CD4-positive, alpha-beta T cell treated with Interleukin-15 for 4 hours (primary cell): ENCODE data around the gene ICAM1.

Experiments
- DNase-seq: peaks from one replicate; pipeline ENCODE4 v3.0.0-alpha.2; 2020; ENCODE audit warnings: low spot score

The ICAM1 gene

DNA sequence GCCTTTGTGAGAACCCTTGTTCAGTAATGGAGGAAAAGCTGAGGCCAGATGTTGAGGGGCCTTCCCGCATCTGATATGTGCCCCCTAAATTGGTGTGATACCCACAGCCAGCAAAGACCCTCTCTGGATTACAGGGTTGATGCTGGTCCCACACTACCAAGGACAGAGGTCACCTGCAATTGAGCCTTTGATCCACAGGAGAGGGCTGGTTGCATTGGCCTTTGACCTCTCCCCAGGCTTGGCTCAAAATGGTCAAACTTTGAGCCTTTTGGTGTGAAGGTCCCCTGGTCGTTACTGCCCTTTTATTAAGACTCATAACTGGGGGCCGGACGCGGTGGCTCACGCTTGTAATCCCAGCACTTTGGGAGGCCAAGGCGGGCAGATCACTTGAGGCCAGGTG is 27.3 kb upstream of the ICAM1 start:
- no peak for DNase-seq

GRCh38 chr19:10245189-10245939 is 25.6 kb upstream of the ICAM1 start:
- no peak for DNase-seq

- DNase-seq = no peak
These were observed 24.4 kb upstream of the ICAM1 start for GRCh38 chr19:10246511-10246910.

DNA sequence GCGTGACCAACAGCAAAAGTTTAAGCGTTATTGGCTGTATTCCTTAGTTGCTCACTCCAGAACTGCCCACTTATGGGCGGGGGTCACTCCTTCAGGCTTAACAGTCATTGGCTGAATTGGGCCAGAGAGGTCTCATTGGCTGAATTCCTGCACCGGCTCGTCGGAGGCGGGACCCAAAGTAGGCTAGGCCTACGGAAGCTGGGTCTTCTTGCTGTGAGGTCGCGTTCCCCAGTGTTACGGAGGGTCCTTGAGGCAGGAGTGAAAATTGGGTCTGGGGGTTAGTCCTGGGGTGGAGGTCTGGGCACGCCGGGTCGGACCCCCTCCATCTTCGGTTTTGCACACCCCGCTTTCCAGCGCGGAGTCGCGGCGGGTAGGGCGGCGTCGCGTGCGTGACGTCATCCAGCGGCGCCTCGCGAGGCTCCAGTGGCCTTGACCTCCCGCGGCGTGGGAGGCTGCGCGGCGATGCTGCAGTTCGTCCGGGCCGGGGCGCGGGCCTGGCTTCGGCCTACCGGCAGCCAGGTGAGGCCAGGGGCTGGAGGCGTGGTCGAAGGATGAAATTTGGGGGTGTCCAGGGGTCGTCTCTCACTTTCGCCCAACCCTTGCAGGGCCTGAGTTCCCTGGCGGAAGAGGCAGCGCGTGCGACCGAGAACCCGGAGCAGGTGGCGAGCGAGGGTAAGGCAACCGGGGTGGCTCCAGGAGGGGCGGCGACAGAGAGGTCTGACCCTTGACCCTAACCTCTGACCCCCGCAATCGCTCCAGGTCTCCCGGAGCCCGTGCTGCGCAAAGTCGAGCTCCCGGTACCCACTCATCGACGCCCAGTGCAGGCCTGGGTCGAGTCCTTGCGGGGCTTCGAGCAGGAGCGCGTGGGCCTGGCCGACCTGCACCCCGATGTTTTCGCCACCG is 18.9 kb upstream of the ICAM1 start, which contains the start of gene MRPL4:
MRPL4 (plus strand) TSS at position 423 of the 903 bp plus-strand sequence; CDS start at position 463, 40 bp downstream.
- DNase-seq = peak; percentile 98

- no peak for DNase-seq
These were observed 18.2 kb upstream of the ICAM1 start for GRCh38 chr19:10252707-10253106.

DNA sequence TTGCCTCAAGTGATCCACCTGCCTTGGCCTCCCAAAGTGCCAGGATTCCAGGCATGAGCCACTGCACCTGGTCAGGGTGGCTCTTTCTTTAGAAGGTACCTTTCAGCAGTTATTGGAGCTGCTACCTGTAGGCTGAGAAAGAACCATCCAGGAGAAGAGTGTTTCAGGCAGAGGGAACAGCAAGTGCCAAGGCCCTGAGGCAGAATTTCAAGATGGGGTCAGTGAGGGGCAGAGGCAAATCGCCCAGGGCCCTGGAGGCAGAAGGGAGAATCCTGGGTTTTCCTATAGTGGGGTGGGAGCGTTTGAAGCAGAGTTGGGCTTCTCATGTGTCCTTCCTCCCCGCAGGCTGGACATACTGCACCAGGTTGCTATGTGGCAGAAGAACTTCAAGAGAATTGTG is 16.7 kb upstream of the ICAM1 start:
- no peak for DNase-seq

DNA sequence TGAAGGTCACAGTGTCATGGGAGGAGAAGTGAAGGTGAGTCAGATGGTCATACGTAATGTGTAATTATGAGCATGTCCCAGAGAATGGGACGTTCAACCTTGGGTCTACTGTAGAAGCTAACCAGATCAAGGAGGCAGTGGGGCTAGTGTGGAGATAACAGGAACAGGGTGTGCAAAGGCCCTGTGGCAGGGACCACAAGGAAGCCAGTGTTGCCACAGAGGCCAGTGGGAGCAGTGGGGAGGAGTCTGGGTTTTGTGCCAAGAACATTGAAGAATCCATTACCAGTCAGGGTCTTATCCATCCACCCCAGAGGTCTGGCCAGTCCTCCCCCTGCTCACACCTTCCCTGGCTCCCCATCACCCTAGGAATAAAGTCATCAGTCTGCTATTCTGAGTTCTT is 15.6 kb upstream of the ICAM1 start:
- DNase-seq = no peak

- no peak for DNase-seq
These were observed 14.4 kb upstream of the ICAM1 start for GRCh38 chr19:10256551-10256950.

GRCh38 chr19:10256970-10257615 is 13.8 kb upstream of the ICAM1 start:
- DNase-seq = no peak

- no peak for DNase-seq
These were observed 12.7 kb upstream of the ICAM1 start for GRCh38 chr19:10258080-10258710.

- peak; percentile 92 for DNase-seq
These were observed 11.6 kb upstream of the ICAM1 start for GRCh38 chr19:10259162-10259905.

- peak; percentile 69 for DNase-seq
These were observed 10.8 kb upstream of the ICAM1 start for GRCh38 chr19:10260141-10260584.

GRCh38 chr19:10262771-10263170 is 8.1 kb upstream of the ICAM1 start:
- no peak for DNase-seq

- DNase-seq = no peak
These were observed 4.2 kb upstream of the ICAM1 start for GRCh38 chr19:10266706-10267105.

GRCh38 chr19:10268071-10268470 is 2.8 kb upstream of the ICAM1 start:
- no peak for DNase-seq

GRCh38 chr19:10269333-10270179 is 1.4 kb upstream of the ICAM1 start:
- peak; percentile 89 for DNase-seq

DNA sequence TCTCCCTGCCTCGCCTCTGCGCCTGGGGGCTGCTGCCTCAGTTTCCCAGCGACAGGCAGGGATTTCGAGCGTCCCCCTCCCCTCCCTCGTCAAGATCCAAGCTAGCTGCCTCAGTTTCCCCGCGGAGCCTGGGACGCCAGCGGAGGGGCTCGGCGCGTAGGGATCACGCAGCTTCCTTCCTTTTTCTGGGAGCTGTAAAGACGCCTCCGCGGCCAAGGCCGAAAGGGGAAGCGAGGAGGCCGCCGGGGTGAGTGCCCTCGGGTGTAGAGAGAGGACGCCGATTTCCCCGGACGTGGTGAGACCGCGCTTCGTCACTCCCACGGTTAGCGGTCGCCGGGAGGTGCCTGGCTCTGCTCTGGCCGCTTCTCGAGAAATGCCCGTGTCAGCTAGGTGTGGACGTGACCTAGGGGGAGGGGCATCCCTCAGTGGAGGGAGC is 722 bp upstream of the ICAM1 start:
- peak; percentile 66 for DNase-seq

DNA sequence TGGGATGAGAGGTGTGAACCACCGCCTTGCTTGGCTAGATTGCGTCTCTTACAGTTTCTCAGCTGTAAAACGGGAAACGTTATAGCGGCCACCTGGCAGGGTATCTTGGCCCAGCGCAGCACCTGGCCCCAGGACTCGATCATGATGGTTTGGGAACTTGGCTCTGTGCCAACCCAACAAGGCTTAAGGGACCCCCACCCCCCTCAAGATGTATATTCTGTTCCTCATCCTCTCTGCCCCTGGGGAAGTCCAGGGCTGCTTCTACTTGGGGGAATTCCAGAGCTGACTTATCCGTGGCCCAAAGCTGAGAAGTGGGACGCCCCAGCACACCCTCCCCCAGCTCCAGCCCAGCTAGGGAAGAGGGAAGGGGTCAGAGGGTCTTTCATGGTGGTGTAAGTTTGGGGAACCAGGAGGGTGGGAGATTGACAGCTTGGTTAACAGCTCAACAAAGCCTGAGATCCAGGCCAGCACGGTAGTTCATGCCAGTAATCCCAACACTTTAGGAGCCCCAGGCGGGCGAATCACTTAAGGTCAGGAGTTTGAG is 695 bp downstream of the ICAM1 start:
- no peak for DNase-seq

- no peak for DNase-seq
These were observed 3.7 kb downstream of the ICAM1 start for GRCh38 chr19:10274589-10274988.
